ENCODE data around the gene BAIAP3.

Gene BAIAP3

DNA sequence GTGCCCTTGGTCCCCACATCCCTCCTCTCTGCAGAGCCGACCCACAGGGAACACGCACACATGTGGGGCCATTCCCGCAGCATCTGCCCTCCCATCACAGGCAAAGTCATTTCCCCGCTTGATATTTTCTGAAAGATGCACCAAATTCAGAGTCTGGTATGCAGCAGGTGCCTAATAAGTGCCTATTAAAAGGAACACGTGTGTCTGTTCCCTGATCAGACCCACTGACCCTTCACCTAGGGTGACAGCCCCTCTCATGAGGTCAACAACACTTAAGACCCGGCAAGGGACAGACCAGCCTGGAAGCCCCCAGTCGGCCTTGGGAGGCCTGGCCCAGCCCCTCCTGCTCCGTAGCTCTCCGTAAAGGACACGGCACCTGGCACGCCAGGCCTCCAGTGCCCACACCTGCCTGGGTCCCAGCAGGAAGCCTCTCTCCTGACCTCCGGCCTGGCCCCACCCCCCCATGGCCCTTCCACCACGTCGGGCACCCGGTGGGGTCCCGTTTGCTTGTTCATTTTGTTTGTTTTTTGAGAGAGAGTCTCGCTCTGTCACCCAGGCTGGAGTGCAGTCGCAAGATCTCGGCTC is 61.0 kb downstream of the BAIAP3 start:
- DNase-seq (ENCODE audit: low read depth), result no peak

DNA sequence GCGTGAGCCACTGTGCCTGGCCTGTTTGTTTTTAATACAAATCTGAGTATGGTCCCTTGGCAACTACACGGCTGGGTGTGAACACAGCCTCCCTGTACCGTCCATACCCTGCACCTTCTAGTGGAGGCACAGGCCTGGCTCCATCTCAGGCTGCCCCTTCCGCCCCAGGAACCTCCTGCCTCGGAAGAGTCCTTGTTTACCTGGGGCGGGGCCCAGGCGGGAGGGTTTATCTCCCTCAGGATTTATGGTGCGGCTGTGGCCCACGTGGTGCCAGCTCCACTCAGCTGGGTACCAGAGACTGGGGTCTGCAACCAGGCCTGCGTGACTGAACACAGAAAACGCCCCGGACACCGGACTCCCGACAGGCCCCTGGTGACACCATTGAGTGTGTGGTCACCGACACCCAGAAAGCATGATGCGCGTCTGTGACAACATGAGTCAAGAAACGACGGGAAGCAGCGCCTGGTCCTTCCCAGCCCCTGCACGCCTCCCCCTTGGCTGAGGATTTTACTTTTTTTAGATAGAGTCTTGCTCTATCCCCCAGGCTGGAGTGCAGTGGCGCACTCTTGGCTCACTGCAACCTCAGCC is 62.1 kb downstream of the BAIAP3 start:
- DNase-seq (ENCODE audit: low read depth), result no peak

DNA sequence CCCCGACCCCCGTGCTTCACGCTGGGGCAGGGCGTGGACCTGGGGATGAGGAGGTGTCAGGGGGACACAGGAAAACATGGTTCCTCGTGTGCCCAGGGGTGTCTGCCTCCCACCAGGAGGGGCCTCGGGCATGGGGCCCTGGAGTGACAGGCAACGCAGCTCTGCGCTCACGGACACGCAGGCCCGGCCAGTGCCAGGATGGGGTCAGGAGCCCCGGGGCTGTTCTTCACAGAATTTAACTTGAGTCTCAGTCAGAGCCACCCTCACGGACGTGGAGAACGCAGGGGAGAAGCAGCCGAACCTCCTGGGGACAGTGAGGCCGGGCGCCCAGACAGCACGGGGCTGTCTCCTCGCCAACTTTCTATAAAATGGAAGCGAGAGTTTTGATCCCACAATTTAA is 64.3 kb downstream of the BAIAP3 start:
- DNase-seq (ENCODE audit: low read depth), result no peak

DNA sequence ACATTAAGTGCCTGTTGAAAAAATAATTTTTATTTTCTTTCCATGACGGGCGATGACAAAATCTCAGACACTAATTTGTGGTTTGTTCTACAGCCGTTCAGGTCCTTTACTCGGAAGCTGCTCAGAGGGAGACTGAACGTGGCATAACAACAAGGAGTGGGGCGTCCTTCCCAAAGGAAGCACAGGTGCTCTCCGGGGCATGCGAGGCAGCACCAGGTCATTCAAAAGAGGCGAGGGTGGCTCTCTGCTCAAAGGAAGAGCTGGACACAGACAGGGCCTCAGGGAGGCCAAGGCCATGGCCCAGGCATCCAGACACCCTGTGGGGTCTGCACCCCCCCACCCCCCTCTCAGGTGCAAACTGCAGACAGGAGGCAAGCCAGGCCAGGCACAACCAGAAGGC is 64.9 kb downstream of the BAIAP3 start:
- DNase-seq (ENCODE audit: low read depth), result no peak

All from ELR (cell line).